Heart left ventricle (tissue), 13 donors: ENCODE measurements around the gene AQP6.

Source experiments
- POLR2A ChIP-seq, 2 donors: fragments of 450-650 bp; IDR thresholded peaks; one replicate each; pipeline ENCODE4 v1.6.1; 2017; ENCODE audit warnings: antibody characterized with exemption in 2 of 2, mild to moderate bottlenecking in 2 of 2, moderate library complexity in 2 of 2
- TF ChIP-seq, protein P1 (sequence below), 12 donors: fragments of 200-600 bp; sonication (generic) in 4 of 12; IDR thresholded peaks; one replicate each; pipeline versions ENCODE4 v1.5.0 to v1.8.0; 2018 to 2022; ENCODE audit warnings: antibody characterized with exemption in 12 of 12, mild to moderate bottlenecking in 5 of 12
- donor health status: ischemic (EF 13 %, LVEDD 7.1; RV severe dilation, severe dysfunction).
- donor health status: DM: no; HTN: yes; CAD: no.
- donor health status: DM: no; HTN: no; CAD: no.
- donor health status: ischemic (EF 25% LVEDD 6.9; RV normal size, moderate dysfunction).
- donor health status: ischemic (EF 25% LVEDD 5.7; RV mildly dilated, moderate dysfunction).
- donor health status: ischemic (EF 35%, LVEDD 5.7; RV mildly dilated, moderate dysfunction).
- donor health status: nonischemic (EF 11% LVEDD 7.7; RV severe dilation, severe dysfunction).
- donor health status: DM: yes; HTN: yes; CAD: no.
- donor health status: PGD.
- donor health status: ischemic (EF 29% LVEDD 5.4; RV normal size, mild dysfunction).
- donor health status: nonischemic (EF 23%, LVEDD 6.1; RV moderate dilation, normal function).

DNA sequence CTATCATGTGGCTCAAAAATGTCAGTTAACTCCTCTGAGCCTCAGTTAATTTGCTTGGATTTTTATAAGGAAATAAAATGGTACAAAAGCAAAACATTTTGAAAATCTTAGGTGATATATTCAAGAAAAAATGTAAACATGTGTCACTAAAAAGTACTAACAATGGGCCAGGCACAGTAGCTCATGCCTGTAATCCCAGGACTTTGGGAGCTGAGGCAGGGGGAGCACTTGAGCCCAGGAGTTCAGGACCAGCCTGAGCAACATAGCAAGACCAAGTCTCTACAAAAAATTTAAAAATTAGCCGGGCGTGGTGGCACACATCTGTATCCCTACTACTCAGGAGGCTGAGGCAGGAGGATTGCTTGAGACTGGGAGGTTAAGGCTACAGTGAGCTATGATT lies 25.7 kb downstream of the AQP6 start:
- TF ChIP-seq POLR2A (IDR thresholded peaks at IDR 0.05): no peak
- TF ChIP-seq, protein P1, sequence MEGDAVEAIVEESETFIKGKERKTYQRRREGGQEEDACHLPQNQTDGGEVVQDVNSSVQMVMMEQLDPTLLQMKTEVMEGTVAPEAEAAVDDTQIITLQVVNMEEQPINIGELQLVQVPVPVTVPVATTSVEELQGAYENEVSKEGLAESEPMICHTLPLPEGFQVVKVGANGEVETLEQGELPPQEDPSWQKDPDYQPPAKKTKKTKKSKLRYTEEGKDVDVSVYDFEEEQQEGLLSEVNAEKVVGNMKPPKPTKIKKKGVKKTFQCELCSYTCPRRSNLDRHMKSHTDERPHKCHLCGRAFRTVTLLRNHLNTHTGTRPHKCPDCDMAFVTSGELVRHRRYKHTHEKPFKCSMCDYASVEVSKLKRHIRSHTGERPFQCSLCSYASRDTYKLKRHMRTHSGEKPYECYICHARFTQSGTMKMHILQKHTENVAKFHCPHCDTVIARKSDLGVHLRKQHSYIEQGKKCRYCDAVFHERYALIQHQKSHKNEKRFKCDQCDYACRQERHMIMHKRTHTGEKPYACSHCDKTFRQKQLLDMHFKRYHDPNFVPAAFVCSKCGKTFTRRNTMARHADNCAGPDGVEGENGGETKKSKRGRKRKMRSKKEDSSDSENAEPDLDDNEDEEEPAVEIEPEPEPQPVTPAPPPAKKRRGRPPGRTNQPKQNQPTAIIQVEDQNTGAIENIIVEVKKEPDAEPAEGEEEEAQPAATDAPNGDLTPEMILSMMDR (IDR thresholded peaks at IDR 0.05): no peak
